Effector CD8-positive, alpha-beta T cell (primary cell): ENCODE data around the gene HOXC12.

ENCODE experiments used
- DNase-seq: peaks from one replicate; lab custom pipeline; 2025; lab: John Stamatoyannopoulos, UW

HOXC12 gene

DNA sequence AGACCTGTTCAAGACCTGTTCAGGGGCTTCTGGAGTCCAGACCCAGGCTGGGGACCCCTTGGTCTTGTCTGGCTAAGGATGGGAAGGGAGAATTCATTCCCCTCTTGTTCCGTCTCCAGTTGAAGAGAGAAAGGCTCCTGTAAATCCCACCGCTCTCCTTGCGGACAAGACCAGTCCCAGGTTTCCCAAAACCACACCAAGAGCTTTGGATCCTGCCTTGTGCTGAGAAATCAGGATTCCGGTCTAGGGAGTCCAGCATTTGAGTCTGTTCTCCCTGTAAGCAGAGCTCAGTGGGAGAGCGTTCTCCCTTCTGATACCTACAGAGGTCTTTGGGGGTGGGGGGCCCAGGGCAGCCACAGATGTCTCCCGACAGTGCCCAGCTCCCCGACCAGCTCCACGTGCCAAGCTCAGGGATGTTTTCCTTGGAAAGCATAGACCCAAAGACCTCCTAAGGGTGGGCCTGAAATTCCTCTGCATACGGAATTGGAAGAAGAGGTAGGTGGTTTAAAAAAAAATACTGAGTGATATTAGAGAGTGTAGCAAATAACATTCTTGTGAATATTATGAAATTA, 14.2 kb upstream of the HOXC12 start:
- no peak for DNase-seq

DNA sequence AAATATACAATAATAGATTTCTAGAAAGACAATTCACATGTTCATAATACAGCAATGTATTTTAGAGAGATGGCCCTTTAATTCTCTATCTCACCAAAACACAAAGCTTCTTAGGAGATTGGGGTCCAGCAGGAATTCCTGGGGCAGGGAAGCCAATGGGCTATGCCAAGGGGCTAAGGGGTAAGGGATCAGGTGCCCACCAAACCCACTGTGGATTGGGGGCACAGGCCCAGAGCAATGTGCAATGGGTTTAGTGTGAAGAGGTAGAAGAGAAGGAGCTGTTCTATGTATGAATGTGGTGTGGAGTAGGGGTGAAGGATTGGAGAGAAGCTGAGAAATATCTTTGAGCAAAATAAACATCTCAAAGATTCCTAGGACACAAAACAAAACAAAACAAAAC, 13.5 kb upstream of the HOXC12 start:
- no peak for DNase-seq

DNA sequence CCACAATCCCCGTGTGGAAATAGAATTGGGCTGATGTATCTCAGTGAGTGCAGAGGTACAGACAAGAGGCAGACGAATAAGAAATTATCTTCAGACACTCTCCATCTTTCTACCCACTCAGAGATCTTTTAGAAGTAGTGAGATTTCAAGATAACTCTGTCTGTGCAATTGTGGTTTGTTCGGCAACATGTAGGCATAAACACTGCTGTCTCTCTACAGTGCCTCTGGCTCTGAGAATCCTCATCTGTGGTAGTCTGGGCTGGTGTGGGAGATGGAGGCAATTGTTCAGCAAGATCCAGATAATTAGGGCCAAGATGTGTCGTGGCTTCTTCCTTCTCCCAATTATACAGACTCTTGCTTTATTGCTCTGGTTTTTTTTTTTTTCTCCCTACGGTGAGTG, 13.0 kb upstream of the HOXC12 start:
- DNase-seq: no peak

DNA sequence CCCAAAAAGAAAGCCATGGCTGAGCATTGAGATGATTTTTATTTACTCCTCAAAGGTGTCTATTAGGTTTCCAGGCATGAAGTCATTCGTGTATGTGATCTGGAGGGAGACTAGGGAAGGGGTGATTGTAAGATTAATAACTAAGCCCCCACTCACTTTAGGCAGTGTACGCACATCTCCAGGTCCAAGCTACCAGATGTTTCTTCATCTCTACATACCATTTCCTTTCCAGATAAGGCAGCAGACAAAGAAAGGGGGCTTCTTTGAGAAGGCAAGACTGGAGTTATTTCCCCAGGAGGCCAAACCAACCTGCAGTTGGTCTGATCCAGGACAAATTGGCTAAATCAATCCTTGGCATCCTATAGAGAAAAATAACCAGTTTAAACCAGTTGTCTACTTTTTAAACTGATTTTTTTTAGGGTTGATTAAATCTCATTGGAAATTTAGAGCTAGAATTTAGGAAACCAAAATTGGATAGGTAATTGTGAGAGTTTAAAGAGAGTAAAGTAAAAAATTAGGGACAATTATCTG, 12.2 kb upstream of the HOXC12 start:
- no peak for DNase-seq

DNA sequence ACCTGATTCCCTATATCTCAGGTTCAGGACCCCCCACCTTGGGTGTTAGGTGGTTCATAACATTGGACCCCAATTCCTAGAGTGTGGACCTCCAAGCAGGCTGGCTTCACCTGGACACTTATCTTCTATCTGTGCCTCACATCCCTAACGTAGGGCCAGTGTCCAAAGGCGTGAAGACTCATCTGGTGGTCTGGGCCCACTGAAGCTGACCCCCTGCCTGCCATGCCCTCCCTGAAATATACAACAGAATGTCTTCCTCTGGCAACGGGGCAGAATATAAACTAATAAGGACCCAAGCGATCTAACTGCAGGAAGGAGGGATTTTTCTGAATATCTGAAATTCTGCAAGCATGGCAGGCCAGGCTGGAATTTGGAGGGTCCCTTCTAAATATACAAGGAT, 10.5 kb upstream of the HOXC12 start:
- no peak for DNase-seq

DNA sequence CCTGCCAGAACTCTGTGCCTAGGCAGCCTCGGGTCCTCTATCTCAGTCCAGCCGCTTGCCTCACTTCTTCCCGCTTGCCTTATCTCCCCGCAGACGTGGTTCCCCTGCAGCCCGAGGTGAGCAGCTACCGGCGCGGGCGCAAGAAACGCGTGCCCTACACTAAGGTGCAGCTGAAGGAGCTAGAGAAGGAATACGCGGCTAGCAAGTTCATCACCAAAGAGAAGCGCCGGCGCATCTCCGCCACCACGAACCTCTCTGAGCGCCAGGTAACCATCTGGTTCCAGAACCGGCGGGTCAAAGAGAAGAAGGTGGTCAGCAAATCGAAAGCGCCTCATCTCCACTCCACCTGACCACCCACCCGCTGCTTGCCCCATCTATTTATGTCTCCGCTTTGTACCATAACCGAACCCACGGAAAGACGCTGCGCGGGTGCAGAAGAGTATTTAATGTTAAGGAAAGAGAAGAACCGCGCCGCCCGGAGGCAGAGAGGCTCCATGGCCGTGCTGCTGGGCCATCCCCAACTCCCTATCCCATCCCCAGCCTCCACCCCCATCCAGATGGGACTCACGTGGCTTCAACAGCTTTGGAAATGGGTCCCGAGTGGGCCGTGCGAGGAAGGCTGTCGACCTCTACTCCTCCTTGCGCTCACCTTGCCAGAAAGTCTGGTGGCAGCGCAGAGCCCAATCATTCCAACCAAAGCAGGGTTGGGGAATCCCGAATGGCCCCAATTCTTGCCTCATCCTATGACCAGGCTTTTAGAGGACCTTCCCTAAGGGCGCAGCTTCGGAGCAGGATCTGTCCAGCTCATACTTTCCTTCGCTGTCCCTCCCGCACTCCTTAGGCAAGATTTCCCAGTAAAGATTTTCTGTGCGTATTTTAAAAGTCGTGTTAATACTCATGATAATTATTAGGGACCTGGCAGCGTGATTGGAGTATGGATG, 9.5 kb upstream of the HOXC12 start:
- DNase-seq: no peak

DNA sequence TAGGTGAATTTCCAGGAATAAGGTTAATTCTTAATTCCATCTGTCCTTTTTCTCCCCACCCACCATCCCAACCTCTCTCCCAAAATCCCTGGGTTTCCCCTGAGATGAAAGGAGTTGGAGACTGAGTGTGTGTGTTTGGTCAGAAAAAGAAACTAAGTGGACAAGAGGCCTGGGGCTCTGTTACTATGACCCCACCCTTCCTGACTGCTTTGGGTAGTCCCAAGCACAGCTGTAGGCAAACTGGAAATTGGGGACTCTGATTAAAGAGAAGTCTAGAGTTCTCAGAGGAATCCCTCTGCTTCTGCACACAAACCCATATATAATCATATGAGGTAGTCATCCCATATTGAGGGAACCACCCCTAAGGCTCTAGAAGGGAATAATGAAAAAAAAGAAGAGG, 7.0 kb upstream of the HOXC12 start:
- DNase-seq: no peak

DNA sequence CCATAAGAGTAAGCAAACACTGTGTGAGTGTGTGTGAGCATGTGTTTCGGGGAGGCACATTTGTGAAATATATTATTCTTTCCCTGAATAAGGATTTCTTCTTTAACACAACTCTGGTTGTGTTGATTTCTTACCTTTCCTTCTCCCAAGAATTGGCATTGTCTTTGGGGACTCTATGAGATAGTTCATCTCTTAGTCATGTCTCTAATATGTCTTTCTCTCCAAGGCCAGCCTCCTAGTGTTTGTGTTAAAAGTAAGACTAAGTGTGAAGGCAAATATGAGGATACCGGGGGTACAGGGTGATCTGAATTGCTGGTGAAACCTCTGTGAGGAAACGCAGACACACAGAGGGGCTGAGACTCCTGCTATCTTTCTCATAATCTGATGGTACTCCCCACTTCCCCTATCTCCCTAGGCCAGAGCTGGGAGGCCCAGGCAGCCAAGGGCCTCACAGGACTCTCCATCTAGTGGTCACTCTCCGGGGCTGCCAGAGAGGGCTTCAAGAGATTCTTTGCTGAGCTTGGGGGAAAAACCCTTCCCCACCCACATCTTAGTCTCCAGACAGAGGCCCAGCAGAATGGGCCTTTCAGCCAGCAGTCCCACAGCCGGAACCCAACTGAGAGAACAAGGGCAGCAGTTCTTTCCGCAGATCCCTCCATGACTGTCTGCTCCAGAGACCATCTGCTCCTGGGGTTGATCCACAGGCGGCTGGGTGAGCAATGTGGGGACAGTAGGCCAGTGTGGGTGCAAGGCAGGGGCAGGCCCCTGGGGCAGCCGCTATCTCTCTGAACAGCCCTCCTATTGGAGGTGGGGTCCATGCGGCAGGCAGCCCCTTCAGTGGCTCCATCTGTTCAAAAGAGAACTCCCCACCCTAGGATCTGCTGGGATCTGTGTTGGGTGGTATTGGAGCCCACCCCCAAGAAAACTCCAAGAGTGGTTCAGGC, 5.8 kb upstream of the HOXC12 start:
- no peak for DNase-seq

DNA sequence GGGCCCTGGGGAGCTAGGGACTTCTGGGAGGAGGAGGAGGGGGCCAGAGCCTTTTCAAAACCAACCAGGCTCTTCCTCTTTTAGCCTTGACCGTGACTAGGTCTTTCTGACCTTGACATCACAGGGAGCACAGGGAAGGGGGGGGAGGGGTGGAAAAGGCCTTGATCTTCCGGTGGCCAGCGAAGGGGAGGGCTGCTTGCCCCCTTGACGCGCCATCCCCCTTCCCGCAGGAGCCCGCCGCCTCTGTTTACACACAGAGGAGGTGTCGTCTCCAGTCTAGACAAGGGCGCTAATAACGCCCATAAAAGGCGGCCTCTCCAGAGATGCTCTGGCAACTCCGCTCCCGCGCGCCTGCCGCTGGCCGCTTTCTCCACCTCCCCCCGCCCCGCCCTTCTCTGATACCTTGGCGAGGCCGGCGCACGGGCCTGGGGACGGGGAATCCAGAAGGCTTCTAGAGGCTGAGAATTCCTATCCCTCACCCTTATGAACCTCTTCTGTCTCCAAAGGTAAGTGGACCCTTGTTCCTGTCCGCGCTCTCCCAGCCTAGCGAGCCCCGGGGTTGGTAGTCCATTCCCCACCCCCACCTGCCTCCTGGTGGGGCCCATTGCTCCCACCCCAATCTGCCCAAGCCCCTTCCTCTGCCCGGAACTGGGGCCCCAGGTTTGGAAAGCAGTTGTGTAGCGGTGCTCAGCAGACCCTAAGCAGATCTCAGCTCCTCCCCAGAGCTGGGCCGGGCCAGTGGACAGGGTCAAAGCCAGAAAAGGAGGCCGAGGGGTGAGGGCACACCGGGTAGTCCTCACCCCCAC, 4.9 kb upstream of the HOXC12 start:
- DNase-seq: no peak

DNA sequence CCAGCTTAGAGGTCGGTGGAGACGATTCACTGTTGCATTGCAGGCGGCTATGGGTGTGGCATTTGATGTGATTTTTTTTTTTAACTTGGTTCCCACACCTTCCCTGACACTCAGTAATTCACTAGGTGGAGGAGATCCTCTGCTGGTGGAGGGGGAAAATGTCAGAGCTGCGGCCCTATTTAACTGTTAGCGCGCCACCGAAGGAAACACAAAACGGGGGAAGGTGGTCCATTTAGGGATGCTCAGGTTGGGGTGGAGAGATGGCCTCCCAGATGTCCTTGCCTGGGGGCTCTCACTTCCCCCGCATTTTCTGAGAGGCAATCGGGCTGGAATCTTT, 4.3 kb upstream of the HOXC12 start:
- no peak for DNase-seq

DNA sequence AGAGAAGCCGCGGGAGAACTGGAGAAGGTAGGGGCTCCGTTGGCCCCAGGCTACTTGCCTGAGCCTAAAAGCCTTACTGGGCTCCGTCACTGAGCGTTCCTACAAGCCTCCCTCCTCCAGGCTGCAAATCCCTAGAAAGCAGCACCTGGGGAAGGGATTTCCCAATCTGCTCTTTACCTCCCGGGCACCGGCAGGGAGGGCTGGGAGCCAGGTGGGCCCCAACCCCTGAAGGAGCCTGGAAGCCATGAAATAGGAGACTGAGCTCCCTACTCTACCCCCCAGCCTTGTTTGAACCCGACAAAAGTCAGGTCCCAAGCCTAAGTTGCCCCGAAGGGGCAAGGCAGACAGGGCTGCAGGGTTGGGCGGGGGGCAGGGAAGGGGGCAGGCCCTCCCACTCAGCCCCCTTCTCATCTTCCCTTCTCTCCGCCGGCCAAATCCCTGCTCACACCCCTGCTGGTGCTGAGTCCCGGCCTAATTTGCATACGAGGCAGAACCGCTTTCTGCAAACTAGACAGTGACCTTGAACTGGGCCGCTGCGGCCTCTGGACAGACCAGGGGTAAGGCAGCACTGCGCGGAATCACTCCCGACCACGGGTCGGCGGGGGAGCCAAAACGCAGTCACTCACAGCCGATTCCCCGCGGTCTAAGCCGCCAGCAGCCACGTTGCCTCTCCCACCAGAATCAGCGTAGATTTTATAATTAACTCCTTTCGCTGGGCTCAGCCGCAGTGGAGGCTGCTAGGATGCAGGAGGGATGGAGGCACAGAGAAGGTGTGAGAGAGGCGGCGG, 3.7 kb upstream of the HOXC12 start:
- no peak for DNase-seq

DNA sequence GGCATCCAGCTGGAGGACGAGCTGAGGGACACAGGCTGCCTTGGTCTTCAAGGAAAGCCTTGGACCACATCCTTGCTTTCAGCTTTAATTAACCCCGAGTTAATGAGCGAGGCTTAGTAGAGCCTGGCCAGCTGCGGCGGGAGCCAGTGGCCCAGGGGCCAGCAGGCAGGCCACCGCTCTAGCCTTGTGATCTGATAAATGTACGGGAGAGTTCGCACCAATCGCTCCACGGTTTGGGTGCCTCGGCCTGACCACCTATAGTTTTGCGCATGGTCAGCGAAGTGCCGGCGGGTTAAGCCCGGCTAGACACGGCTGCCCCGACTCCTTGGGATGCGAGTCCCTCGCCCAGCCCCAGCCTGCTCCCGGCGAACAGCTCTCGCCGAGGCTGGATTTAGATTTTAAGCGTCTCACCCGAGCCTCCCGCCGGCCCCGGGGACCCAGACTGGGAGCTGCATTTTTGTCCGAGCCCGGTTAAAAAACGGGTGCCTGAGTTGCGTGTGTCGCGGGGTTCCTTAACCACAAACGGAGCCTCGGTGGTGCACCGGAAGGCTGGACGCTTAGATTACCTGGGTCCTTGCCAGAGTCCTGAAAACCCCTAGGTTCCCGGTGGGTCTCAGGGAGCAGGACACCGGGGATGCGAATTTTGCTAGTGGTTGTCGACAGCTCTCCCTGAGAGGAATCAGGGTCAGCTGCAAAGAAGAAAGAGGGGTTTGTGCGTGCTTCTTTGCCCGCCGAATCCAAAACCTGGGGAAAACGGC, 2.9 kb upstream of the HOXC12 start:
- no peak for DNase-seq

DNA sequence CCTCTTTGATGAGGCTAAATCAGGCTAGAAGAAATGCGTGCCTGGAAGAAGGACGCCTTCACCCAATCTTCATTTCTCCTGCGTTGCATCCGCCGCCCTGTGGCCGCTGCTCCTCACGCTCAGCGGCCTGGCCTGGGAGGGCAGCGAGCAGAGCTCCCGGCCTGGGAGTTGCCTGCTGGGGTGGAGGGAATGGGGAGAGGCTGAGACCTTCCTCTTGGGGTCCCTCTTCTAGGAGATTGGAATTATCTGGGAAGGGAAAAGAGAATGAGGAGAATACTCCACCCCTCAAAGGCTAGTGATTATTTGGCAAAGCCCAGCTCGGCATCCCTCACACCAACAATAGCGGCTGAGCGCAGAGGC, 2.4 kb upstream of the HOXC12 start:
- DNase-seq: no peak

DNA sequence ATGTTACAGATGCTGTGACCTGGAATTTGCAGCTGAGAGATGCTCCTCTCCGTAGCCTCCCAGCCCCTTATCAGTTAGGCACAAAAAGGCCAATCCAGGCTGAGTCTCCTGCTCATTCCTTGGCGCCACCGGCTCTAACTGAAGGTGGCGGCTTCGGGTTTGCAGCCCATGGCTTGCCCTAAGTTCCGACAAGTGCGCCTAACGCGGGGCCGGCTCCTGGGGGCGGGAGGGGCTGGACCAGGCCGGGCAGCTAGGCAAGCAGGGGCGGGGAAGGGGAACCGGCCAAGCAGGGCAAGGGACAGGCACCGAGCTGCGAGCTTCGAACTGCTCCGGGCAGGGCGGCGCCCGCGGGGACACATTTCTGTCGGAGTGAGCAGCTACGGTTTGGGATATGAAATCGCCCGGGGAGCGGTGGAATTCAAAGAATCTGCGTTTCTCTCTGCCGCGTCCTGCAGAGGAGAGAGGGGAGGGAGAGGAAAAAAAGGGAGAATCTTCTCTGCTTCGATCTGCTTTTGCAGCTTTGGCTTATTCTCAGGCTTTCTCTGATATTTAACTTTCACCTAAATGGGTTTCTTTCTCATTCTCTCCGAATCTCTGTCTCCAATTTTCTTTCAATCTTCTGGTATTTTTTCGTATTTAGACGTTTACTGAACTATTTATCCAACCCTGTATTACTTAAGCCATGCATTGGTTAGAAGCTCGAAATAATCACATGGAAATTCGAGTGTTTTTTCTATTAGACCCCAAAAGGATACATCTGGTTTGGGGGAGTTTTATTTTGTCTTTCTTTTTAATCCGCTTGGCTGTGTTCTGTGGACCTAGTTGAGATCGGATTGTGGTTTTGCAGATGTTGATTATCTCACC, 1.6 kb upstream of the HOXC12 start:
- no peak for DNase-seq

DNA sequence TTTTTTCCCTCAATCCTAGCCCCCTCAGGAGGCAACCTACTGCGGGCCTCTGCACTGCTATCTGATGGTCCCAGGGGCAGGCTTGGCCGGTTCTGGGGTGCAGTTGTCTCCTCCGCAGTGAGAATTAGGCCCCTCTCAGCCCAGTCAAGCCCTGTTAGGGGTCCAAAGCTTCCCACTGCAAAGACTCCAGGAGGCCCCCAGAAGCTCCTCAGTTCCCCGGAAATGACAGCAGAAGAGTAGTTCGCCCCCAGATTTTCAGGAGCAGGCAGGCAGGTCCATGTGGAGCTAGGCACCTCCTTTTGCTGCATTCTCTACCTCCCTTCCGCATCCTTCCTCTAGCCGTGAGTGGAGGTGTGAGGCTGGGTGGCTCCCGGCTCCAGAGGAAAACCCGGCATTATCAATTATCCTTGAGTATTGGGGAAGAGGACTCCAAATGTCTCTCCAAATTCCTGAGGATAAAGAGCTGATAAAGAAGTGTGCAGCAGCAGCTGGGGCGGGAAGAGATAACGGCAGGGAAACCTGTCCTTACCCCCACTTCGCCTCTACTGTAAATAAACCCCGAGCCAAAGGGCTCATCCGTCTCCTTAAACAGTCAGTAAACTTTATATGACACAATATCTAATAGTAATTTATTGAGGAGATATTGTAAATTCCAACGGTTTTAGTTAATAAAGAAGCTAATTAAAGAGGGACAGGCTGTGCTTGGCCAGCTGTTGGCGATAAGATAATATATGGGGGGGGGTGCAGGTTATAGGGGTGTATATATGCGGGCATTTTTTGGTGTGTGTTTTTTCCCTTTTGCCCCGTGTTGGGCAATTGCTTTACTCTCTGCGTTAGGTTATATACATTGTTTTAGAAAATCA, 641 bp upstream of the HOXC12 start:
- DNase-seq: no peak

DNA sequence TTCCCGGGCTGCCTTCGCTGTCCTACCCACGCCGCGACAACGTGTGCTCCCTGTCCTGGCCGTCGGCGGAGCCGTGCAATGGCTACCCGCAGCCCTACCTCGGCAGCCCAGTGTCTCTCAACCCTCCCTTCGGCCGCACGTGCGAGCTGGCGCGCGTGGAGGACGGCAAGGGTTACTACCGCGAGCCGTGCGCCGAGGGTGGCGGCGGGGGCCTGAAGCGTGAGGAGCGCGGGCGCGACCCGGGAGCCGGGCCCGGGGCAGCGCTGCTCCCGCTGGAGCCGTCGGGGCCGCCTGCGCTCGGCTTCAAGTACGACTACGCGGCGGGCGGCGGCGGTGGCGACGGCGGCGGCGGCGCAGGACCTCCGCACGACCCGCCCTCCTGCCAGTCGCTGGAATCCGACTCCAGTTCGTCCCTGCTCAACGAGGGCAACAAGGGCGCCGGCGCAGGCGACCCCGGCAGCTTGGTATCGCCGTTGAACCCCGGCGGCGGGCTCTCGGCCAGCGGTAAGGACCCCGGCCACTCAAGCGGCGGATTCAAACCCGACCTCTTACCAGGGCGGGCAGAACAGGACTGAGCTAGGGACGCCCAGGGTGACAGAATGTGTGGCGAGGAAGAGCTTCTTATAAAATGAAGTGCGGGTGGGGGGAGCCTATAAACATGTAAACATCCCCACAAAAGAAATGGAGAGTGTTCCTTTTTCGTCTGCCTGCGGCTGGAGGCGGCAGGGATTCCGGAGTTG, 503 bp downstream of the HOXC12 start:
- no peak for DNase-seq

DNA sequence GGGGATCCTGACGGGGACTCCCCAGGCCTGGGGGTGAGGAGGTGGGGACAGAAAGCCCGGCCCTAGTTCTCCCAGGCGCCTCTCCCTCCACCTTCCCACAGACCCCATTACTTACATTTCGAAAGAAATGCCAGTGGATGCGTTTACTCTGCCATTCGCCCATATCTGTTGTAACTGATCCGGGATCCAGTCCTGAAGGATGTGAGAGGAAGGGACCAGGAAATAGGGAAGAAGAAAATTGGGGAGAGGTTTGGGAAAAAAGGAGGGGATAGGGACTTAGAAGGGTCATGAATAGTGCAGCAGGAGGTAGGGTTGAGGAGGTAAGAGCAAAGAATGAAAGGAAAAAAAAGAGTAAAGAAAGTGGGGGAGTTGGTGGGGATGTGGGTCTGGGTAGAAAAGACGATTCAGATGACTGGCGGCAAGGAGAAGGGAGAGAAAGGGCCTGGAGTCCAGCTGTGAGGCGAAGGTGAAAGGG, 1.1 kb downstream of the HOXC12 start:
- no peak for DNase-seq
